Choroid plexus epithelial cell (primary cell): ENCODE results near the gene SMIM29.
"Not testable (repeated sequence)": the region's sequence is repeated elsewhere in the genome, so short reads cannot be mapped to it uniquely, and the experiment has no call there.

Source experiments
- DNase-seq: peaks from one replicate; pipeline ENCODE4 v3.0.0-alpha.2; 2010; ENCODE audit warnings: low read depth
- H3K4me3 ChIP-seq: 2 replicates; pipeline ENCODE4 v1.5.1; 2011; ENCODE audit warnings: low read depth, mild to moderate bottlenecking, control low read depth, low read length, moderate library complexity
- TF ChIP-seq, protein P1 (sequence below): conservative IDR thresholded peaks from 2 replicates; pipeline ENCODE4 v1.5.1; 2011; ENCODE audit warnings: low read depth, mild to moderate bottlenecking, control low read depth, inconsistent platforms, low read length, moderate library complexity

SMIM29 gene

DNA sequence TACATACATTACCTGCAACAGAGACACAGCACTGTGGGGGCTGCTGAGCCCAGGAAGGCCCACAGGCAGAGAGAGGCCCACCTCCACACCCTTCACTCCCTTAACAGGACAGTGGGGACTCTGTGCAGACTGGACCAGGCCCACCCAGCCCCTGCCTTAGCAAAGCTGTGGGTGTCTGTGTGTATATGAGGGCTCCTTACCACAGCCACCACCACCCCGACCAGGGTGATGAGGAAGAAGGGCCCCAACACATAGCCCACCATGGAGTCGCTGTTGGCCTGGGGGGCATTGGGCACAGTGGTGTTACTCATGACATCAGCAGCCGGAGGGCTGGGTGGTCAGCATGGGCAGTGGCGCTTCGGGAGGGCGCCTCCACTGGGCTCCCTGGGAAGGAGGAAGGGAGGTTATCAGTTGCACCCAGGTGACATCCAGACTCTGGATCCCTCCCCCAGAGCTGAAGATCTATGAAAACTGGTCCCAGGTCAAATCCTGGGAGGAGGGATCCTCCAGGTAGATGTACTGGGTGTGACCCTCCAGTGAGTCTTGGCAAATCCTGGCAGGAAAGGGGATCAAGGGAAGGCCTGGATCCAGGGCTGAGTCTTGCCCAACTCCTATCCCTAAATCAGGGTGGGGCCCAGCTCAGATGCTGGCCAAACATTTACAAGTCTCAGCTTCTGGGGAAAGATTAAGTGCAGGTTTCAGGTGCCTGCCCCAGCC lies 1.2 kb downstream of the SMIM29 start:
- no peak for DNase-seq
- TF ChIP-seq, protein P1, sequence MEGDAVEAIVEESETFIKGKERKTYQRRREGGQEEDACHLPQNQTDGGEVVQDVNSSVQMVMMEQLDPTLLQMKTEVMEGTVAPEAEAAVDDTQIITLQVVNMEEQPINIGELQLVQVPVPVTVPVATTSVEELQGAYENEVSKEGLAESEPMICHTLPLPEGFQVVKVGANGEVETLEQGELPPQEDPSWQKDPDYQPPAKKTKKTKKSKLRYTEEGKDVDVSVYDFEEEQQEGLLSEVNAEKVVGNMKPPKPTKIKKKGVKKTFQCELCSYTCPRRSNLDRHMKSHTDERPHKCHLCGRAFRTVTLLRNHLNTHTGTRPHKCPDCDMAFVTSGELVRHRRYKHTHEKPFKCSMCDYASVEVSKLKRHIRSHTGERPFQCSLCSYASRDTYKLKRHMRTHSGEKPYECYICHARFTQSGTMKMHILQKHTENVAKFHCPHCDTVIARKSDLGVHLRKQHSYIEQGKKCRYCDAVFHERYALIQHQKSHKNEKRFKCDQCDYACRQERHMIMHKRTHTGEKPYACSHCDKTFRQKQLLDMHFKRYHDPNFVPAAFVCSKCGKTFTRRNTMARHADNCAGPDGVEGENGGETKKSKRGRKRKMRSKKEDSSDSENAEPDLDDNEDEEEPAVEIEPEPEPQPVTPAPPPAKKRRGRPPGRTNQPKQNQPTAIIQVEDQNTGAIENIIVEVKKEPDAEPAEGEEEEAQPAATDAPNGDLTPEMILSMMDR: no peak
- peak overlapping the region; percentile 92 for H3K4me3 ChIP-seq

DNA sequence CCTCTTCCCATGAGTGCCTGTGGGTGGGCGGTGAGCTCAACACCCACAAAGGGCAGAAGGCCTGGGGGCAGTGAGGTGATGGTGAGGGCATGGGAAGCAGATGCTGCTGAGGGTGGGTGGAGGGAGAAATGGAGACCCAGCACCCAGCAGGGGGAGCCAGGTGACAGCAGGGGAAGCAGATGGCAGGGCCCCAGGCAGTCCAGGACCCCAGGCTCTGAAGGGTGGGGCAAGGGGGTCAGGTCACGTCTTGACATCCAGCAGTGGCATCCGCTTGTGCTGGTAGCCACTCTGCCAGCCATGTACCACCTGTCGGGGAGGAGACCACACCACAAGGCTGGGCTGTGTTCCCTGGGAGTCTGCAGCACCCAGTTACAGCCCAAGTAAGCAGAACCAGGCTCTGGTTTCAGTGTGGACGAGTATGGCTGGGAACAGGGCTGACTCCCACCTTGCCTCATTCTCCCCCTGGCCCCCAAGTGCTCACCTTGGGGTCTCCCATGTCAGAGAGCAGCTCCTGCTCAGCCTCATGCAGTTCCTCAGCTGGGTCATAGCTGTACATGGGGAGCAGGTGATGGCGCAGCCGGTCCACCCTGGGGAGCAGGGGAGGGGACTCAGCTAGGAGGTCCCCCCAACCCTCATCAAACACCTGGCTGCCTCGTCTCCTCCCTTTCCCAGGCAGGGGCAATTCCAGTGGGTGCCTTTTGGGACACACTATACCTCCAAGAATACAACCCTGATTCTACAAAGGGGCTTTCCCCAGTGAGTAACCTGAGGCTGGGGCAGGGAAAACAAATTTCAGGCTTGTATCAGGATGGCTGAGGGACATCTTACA lies 2.0 kb downstream of the SMIM29 start:
- TF ChIP-seq, protein P1: peak; percentile 74
- peak; percentile 53 for DNase-seq
- no peak overlapping the region for H3K4me3 ChIP-seq

DNA sequence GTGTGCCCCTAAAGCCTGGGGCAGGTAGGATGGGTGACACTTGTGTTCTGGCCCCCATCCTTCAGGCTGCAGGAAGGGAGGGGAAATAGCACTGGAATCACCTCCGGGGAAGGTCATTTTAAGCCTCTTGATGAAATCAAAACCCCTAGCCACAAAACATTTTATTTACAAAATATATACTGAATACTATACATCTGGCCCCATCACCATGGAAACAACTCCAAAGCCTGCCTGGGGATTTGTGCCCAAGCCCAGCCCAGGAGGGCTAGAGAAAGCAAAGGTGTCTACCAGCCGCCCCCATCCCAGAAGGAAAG lies 2.6 kb downstream of the SMIM29 start:
- TF ChIP-seq, protein P1: no peak
- no peak overlapping the region for H3K4me3 ChIP-seq
- DNase-seq: no peak

DNA sequence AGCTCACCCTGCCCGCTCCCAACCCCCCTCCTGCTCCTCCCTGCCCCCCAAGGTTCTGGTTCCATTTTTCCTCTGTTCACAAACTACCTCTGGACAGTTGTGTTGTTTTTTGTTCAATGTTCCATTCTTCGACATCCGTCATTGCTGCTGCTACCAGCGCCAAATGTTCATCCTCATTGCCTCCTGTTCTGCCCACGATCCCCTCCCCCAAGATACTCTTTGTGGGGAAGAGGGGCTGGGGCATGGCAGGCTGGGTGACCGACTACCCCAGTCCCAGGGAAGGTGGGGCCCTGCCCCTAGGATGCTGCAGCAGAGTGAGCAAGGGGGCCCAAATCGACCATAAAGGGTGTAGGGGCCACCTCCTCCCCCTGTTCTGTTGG lies 3.1 kb downstream of the SMIM29 start:
- H3K4me3 ChIP-seq, DNase-seq: not testable (repeated sequence)

DNA sequence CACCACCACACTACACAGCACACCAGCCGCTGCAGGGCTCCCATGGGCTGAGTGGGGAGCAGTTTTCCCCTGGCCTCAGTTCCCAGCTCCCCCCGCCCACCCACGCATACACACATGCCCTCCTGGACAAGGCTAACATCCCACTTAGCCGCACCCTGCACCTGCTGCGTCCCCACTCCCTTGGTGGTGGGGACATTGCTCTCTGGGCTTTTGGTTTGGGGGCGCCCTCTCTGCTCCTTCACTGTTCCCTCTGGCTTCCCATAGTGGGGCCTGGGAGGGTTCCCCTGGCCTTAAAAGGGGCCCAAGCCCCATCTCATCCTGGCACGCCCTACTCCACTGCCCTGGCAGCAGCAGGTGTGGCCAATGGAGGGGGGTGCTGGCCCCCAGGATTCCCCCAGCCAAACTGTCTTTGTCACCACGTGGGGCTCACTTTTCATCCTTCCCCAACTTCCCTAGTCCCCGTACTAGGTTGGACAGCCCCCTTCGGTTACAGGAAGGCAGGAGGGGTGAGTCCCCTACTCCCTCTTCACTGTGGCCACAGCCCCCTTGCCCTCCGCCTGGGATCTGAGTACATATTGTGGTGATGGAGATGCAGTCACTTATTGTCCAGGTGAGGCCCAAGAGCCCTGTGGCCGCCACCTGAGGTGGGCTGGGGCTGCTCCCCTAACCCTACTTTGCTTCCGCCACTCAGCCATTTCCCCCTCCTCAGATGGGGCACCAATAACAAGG lies 3.6 kb downstream of the SMIM29 start:
- not testable (repeated sequence) for H3K4me3 ChIP-seq, DNase-seq

DNA sequence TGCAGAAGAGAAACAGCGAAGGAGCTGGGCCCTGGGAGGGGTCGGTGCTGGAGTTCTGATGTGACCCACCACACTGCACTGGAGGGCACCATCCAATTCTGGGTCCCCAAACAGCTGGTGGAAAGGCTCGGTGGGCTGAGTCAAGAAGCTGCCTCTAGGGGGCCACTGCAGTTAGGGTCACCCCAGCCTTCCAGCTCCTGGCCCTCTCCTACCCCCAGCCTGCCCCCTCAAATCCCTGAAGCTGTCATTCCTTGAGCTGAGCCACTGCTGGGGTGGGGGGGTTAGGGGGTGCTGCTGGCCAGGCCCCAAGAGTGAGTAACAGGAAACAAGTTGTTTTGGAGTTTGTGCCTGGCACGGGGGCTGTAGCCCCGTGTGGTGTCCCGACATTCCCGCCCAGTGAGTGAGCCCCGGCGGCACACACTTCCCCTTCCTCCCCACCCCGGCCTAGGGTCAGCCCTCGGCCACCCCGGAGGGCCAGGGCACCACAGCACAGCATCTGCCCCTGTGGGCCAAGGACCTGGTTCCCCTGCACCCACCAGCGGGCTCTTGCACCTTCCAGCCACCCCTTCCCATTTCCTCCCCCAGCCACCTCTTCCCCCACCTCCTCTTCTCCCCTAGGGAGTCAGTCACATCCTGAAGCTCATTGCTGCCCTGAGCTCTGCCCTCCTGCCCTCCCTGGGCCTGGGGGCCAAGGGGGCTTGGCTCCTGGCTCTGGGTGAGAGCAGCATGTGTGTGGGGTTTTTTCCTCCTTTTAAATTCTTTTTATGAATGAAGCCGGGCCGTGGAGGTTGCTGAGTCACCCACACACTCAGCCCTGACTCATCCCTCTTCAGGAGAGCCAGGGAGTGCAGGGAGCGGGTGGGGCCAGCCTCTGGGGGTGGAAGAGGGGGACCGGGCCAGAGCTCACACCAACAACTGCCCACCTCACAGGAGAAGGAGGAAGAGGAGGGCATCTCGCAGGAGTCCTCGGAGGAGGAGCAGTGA lies 4.6 kb downstream of the SMIM29 start:
- TF ChIP-seq, protein P1: peak; percentile 61
- DNase-seq: peak; percentile 92
- peak overlapping the region; percentile 4 for H3K4me3 ChIP-seq

DNA sequence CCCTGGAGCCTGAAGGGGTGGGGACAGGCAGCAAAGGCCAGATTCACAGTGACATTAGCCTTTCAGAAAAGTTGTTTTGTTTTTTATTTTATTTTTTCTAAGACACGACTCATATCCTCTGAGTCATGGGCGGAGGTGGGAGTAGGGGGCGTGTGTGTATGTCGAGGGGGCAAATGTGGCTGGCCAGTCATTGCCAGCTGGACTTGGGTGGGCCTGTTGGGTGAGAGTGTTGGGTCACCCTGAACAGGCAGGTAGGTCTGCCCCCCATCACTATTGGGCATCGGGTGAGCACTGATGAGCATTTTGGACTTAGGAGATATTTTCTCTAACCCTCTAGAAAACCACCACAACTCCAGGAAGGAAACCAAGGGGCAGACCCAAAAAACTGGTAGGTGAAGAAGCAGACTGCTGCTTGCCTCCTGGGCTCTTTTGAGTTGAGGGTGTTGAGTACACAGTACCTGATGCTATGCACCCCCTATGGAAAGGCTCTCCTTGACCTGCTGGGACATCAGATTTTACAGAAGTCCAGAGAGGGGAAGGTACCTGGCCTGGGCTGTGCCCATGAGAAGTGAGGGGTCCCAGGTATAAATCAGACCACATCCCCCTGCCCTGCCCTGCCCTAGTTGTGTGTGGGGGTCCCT lies 5.6 kb downstream of the SMIM29 start:
- no peak overlapping the region for H3K4me3 ChIP-seq
- TF ChIP-seq, protein P1: no peak

More for the DNA sequence above, 5.6 kb downstream of the SMIM29 start:
- DNase-seq: no peak
